K562 (cell line): ENCODE results near the gene OR8B2. TPM values are rescaled to one million over a fixed set of nuclear protein-coding genes. Genes with fewer than 3 reads are reported as not detected.

Source experiments
- ATAC-seq: fragments of 200-7000 bp; cut with Tn5 transposase; 3 replicates; pipeline ENCODE4 v1.9.1; 2020; ENCODE audit warnings: moderate library complexity
- BruUV-seq: library from RNA; stranded (reverse); fragments of 400-500 nt; replicated peaks from 2 replicates; lab custom pipeline; 2021; lab: Mats Ljungman, UMichigan
- CTCF ChIA-PET: fragments of 300-600 bp; formaldehyde crosslinking; extraction: SDS; loops from one replicate; lab custom pipeline; 2021; ENCODE audit warnings: low intra/inter-chr PET ratio; lab: Yijun Ruan, JAX
- POLR2A ChIA-PET: fragments of 300-600, 350-650 bp; sonication (Branson Sonifier 250); formaldehyde crosslinking; extraction: SDS; loops from one replicate; lab custom pipeline; 2021; ENCODE audit warnings: antibody characterized with exemption, inconsistent platforms; lab: Yijun Ruan, JAX
- DNase-seq, 4 experiments: peaks; one replicate each; pipeline versions ENCODE4 v3.0.0 to v3.0.0-alpha.2; 2011 to 2018; ENCODE audit warnings: low spot score in 3 of 4, mixed read lengths in 3 of 4; ENCODE audit errors: extremely low read depth in 1 of 4
- FAIRE-seq: peaks from 2 replicates; lab custom pipeline; 2011; peaks lifted over from hg19 to GRCh38; lab: Jason Lieb, UNC
- H2AFZ ChIP-seq: 2 replicates; pipeline ENCODE4 v1.6.0; 2011; ENCODE audit warnings: low read depth, low read length, control low read depth, inconsistent platforms
- H3K27ac ChIP-seq: fragments of 200-600 bp; 3 replicates; pipeline ENCODE4 v1.8.0; 2011; ENCODE audit warnings: low read depth, mild to moderate bottlenecking, control low read depth, inconsistent platforms, low read length, moderate library complexity, mixed read lengths; ENCODE audit errors: extremely low read depth
- H3K27me3 ChIP-seq, 2 experiments: fragments of 300-600 bp in 1 of 2; 2 replicates in 1 of 2; 3 replicates in 1 of 2; pipeline versions ENCODE4 v1.6.0 to v1.8.0; 2011; ENCODE audit warnings: inconsistent platforms in 2 of 2, low read length in 2 of 2, mild to moderate bottlenecking in 1 of 2, mixed read lengths in 1 of 2, moderate library complexity in 1 of 2; ENCODE audit not compliant: control insufficient read depth in 2 of 2, insufficient read depth in 2 of 2
- H3K36me3 ChIP-seq: fragments of 300-600 bp; 3 replicates; pipeline ENCODE4 v1.8.0; 2011; ENCODE audit warnings: mild to moderate bottlenecking, low read length, inconsistent platforms; ENCODE audit not compliant: control insufficient read depth, insufficient read depth
- H3K4me1 ChIP-seq, 2 experiments: fragments of 200-600 bp in 1 of 2; replicated peaks in 1 of 2; 2 replicates in 1 of 2; 3 replicates in 1 of 2; pipeline versions ENCODE4 v1.5.1 to v1.8.0; 2011; ENCODE audit warnings: inconsistent platforms in 2 of 2, low read length in 2 of 2, mild to moderate bottlenecking in 1 of 2, mixed read lengths in 1 of 2, moderate library complexity in 1 of 2; ENCODE audit not compliant: control insufficient read depth in 2 of 2, insufficient read depth in 2 of 2
- H3K4me2 ChIP-seq: 2 replicates; pipeline ENCODE4 v1.6.1; 2011; ENCODE audit warnings: low read length, control low read depth, inconsistent platforms, mixed read lengths; ENCODE audit not compliant: insufficient read depth
- H3K4me3 ChIP-seq: fragments of 200-600 bp; sonication (generic), shearing (Covaris generic); 2 replicates; pipeline ENCODE4 v1.5.1; 2016; ENCODE audit warnings: control low read depth, inconsistent platforms
- H3K79me2 ChIP-seq: fragments of 200-600 bp; 3 replicates; pipeline ENCODE4 v1.8.0; 2011; ENCODE audit warnings: low read length, inconsistent platforms; ENCODE audit not compliant: control insufficient read depth, insufficient read depth
- H3K9ac ChIP-seq, 2 experiments: 2 replicates each; pipeline versions ENCODE4 v1.6.0 to v1.6.1; 2011; ENCODE audit warnings: low read depth in 2 of 2, low read length in 2 of 2, control low read depth in 1 of 2, inconsistent platforms in 1 of 2, mild to moderate bottlenecking in 1 of 2, mixed read lengths in 1 of 2; ENCODE audit not compliant: insufficient read depth in 1 of 2
- H3K9me1 ChIP-seq: one replicate; pipeline ENCODE4 v1.6.0; 2011; ENCODE audit warnings: inconsistent platforms, mild to moderate bottlenecking, low read length, moderate library complexity; ENCODE audit not compliant: control insufficient read depth, insufficient read depth
- H3K9me3 ChIP-seq: replicated peaks from 2 replicates; pipeline ENCODE4 v1.5.1; 2011; ENCODE audit warnings: low read depth, low read length, inconsistent platforms; ENCODE audit not compliant: control insufficient read depth, insufficient read depth
- H4K20me1 ChIP-seq: replicated peaks from 2 replicates; pipeline ENCODE4 v1.6.1; 2011; ENCODE audit warnings: low read length, inconsistent platforms, mixed read lengths; ENCODE audit not compliant: control insufficient read depth, insufficient read depth
- BACH1 ChIP-seq: fragments of 200-800 bp; sonication (Bioruptor generic); IDR thresholded peaks from 2 replicates; pipeline ENCODE4 v1.6.1; 2016; ENCODE audit warnings: missing genetic modification characterization, missing compliant biosample characterization
- C11orf30 ChIP-seq: fragments of 450-650 bp; IDR thresholded peaks from 2 replicates; pipeline ENCODE4 v1.6.1; 2016; ENCODE audit warnings: low read depth, mild to moderate bottlenecking
- CBFA2T2 ChIP-seq: fragments of 450-650 bp; conservative IDR thresholded peaks from 2 replicates; pipeline ENCODE4 v1.6.1; 2017; ENCODE audit warnings: mild to moderate bottlenecking
- EHMT2 ChIP-seq: fragments of 450-650 bp; IDR thresholded peaks from 2 replicates; pipeline ENCODE4 v1.6.1; 2018; ENCODE audit warnings: antibody characterized with exemption
- GATAD2A ChIP-seq: fragments of 450-650 bp; IDR thresholded peaks from 2 replicates; pipeline ENCODE4 v1.6.1; 2017
- MAFF ChIP-seq: IDR thresholded peaks from 2 replicates; pipeline ENCODE4 v1.6.1; 2012; ENCODE audit warnings: low read length, improper control_type of control experiment
- MAFG ChIP-seq: fragments of 450-650 bp; conservative IDR thresholded peaks from 2 replicates; pipeline ENCODE4 v1.6.1; 2016; ENCODE audit warnings: missing genetic modification characterization, missing compliant biosample characterization
- MAFK ChIP-seq: IDR thresholded peaks from 2 replicates; pipeline ENCODE4 v1.6.1; 2011; ENCODE audit warnings: low read length, improper control_type of control experiment
- NFE2 ChIP-seq: IDR thresholded peaks from 2 replicates; pipeline ENCODE4 v1.6.1; 2014; ENCODE audit warnings: antibody characterized with exemption, low read depth
- NFE2L1 ChIP-seq: fragments of 450-650 bp; IDR thresholded peaks from 2 replicates; pipeline ENCODE4 v1.6.1; 2016; ENCODE audit warnings: missing genetic modification characterization, low read depth, mild to moderate bottlenecking, missing compliant biosample characterization, moderate library complexity, borderline replicate concordance
- NR2F6 ChIP-seq: fragments of 450-650 bp; formaldehyde crosslinking; IDR thresholded peaks from 2 replicates; pipeline ENCODE4 v1.4.0; 2020; ENCODE audit warnings: mild to moderate bottlenecking
- ZFP36 ChIP-seq: fragments of 150-350 bp; IDR thresholded peaks from 2 replicates; pipeline ENCODE4 v1.6.1; 2018; ENCODE audit warnings: low read length, low read depth; ENCODE audit not compliant: partially characterized antibody
- ZNF316 ChIP-seq: fragments of 450-650 bp; IDR thresholded peaks from 2 replicates; pipeline ENCODE4 v1.6.1; 2016
- WGBS: fragments of 100-300 bp; shearing (Covaris generic); methylation state at CpG from one replicate; pipeline ENCODE4 v1.1.6; 2016; ENCODE audit warnings: low coverage, mixed read lengths; ENCODE audit not compliant: insufficient coverage; ENCODE audit errors: missing lambda C conversion rate; 5-methylcytosine and 5-hydroxymethylcytosine counted together
- in situ Hi-C: fragments of 300-500 bp; cut with MboI; formaldehyde crosslinking; loops from 4 replicates; pipeline ENCODE4 v1.15.0; 2018; ENCODE audit warnings: inconsistent platforms, mixed read lengths
- intact Hi-C: fragments of 100-400 bp; cut with micrococcal nuclease; formaldehyde crosslinking; loops from 2 replicates; pipeline ENCODE4 v1.14.2; 2022
- polyA plus RNA-seq, 8 experiments: library from polyadenylated mRNA; depleted of rRNA in 4 of 8; stranded (reverse) in 5 of 8; unstranded in 3 of 8; fragments of >200 nt; fragmentation: Nextera tagmentation in 2 of 8; fragmentation: Illumina TruSeq in 1 of 8; extraction: Ambion mirVana in 2 of 8; extraction: Trizol in 1 of 8; gene quantifications; 2 replicates each; pipeline versions ENCODE4 v1.2.1 to v1.2.3, GENCODE V29; 2011 to 2014; ENCODE audit warnings: inconsistent platforms in 1 of 8, missing spikeins in 1 of 8
- total RNA-seq, 7 experiments: library from RNA; depleted of rRNA in 6 of 7; stranded (reverse); fragments of >200 nt in 6 of 7; fragmentation: Illumina TruSeq in 2 of 7; extraction: Trizol in 2 of 7; gene quantifications; 2 replicates each; pipeline versions ENCODE4 v1.2.1 to v1.2.3, GENCODE V29; 2011 to 2021; ENCODE audit warnings: low replicate concordance in 1 of 7
- TF ChIP-seq, protein P1 (sequence below): sonication (generic); formaldehyde crosslinking; IDR thresholded peaks from 2 replicates; pipeline ENCODE4 v1.8.0; 2023; ENCODE audit warnings: mild to moderate bottlenecking, missing genetic modification reagents
- TF ChIP-seq, protein P2 (sequence below): sonication (generic); formaldehyde crosslinking; IDR thresholded peaks from 2 replicates; pipeline ENCODE4 v1.8.0; 2022; ENCODE audit warnings: missing genetic modification reagents, mild to moderate bottlenecking, borderline replicate concordance

Gene OR8B2
- total and polyA plus RNA-seq, 9 of the 15 experiments (the other 6 are each of a cell fraction or from before 2014, with no cell fraction given): 0.56 TPM; not detected in 8

- TF ChIP-seq NR2F6 (CRISPR knock-in tag) (no peak), ZFP36 (no peak), MAFK (peak; percentile 71; the same call in 1 of the 2 replicates), BACH1 (tag) (peak; percentile 78), MAFF (peak; percentile 74; the same call in 1 of the 2 replicates), GATAD2A (no peak), ZNF316 (peak; percentile 94), NFE2L1 (tag) (peak; percentile 87), C11orf30 (peak; percentile 88), CBFA2T2 (no peak), NFE2 (peak; percentile 75), EHMT2 (no peak), MAFG (tag) (peak; percentile 96)
- TF ChIP-seq, protein P1, sequence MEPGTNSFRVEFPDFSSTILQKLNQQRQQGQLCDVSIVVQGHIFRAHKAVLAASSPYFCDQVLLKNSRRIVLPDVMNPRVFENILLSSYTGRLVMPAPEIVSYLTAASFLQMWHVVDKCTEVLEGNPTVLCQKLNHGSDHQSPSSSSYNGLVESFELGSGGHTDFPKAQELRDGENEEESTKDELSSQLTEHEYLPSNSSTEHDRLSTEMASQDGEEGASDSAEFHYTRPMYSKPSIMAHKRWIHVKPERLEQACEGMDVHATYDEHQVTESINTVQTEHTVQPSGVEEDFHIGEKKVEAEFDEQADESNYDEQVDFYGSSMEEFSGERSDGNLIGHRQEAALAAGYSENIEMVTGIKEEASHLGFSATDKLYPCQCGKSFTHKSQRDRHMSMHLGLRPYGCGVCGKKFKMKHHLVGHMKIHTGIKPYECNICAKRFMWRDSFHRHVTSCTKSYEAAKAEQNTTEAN (CRISPR knock-in tag): no peak
- TF ChIP-seq, protein P2, sequence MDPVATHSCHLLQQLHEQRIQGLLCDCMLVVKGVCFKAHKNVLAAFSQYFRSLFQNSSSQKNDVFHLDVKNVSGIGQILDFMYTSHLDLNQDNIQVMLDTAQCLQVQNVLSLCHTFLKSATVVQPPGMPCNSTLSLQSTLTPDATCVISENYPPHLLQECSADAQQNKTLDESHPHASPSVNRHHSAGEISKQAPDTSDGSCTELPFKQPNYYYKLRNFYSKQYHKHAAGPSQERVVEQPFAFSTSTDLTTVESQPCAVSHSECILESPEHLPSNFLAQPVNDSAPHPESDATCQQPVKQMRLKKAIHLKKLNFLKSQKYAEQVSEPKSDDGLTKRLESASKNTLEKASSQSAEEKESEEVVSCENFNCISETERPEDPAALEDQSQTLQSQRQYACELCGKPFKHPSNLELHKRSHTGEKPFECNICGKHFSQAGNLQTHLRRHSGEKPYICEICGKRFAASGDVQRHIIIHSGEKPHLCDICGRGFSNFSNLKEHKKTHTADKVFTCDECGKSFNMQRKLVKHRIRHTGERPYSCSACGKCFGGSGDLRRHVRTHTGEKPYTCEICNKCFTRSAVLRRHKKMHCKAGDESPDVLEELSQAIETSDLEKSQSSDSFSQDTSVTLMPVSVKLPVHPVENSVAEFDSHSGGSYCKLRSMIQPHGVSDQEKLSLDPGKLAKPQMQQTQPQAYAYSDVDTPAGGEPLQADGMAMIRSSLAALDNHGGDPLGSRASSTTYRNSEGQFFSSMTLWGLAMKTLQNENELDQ (CRISPR knock-in tag): no peak
- no TSS peak for BruUV-seq
- no peak for FAIRE-seq
- no peak for DNase-seq
- no peak for ATAC-seq
- no peaks in the 10 kb centered on the region for H3K79me2 ChIP-seq
- WGBS: 38% methylated on average over 2 of the region's 2 CpGs
- H3K4me3 ChIP-seq: no peak within 1 kb of the TSS
- no peaks in the 10 kb centered on the region; the same call in 1 of the 2 replicates for H3K9me3 ChIP-seq
- H3K4me1 ChIP-seq: no peaks in the 10 kb centered on the region; a peak in 2 of 5 replicates
- no peaks in the 10 kb centered on the region for H3K27me3 ChIP-seq
- in situ Hi-C loops (loop anchor here (25.0 kb wide), 1 partner anchor 413 kb away; no protein-coding TSS in a partner anchor), intact Hi-C loops (no loop called here)
- H3K4me2 ChIP-seq: no peak within 1 kb of the TSS
- ChIA-PET CTCF (no interaction called here), POLR2A (interaction anchor here (0.6 kb wide), 1 partner anchor 362 kb away, joined by 3 read pairs; no protein-coding TSS in a partner anchor)
- no peak within 1 kb of the TSS for H2AFZ ChIP-seq
- no peaks in the 10 kb centered on the region for H3K36me3 ChIP-seq
- no peak within 1 kb of the TSS for H3K9ac ChIP-seq
- H3K27ac ChIP-seq: no peak within 1 kb of the TSS
- H3K9me1 ChIP-seq: no peaks in the 10 kb centered on the region
- no peaks in the 10 kb centered on the region for H4K20me1 ChIP-seq
Measured at GRCh38 chr11:124424384-124424921, 40.2 kb upstream of the OR8B2 start, which contains the start of gene OR8B4. OR8B4 (minus strand) TSS chr11:124424871; CDS start chr11:124424871, 0 bp downstream.
